Stomach (tissue), 19 donors: Measurements from ENCODE around the gene VIT. TPM values are rescaled to one million over a fixed set of nuclear protein-coding genes. Genes with fewer than 3 reads are reported as not detected.

Source experiments
- DNase-seq, 2 donors: peaks; one replicate each; pipeline versions ENCODE4 v3.0.0 to v3.0.0-alpha.2; 2013 to 2019
- H3K27ac ChIP-seq, 5 donors: fragments of 200-600 bp in 4 of 5; sonication (generic) in 4 of 5; one replicate each; pipeline ENCODE4 v1.5.1; 2013 to 2019; ENCODE audit warnings: mild to moderate bottlenecking in 1 of 5, moderate library complexity in 1 of 5
- H3K27me3 ChIP-seq, 3 donors: fragments of 200-600 bp; sonication (generic); one replicate each; pipeline ENCODE4 v1.5.1; 2017 to 2019; ENCODE audit warnings: mixed run types in 1 of 3
- H3K36me3 ChIP-seq, 4 donors: fragments of 200-600 bp; sonication (generic); 1 replicate in 3 of 4; 2 replicates in 1 of 4; pipeline ENCODE4 v1.5.1; 2016 to 2019
- H3K4me1 ChIP-seq, 4 donors: fragments of 200-600 bp; sonication (generic); one replicate each; pipeline ENCODE4 v1.5.1; 2016 to 2019
- H3K4me3 ChIP-seq, 4 donors: fragments of 200-600 bp; sonication (generic) in 3 of 4; one replicate each; pipeline ENCODE4 v1.5.1; 2016 to 2019; ENCODE audit warnings: mild to moderate bottlenecking in 1 of 4
- H3K9me3 ChIP-seq, 4 donors: fragments of 200-600 bp; sonication (generic); one replicate each; pipeline ENCODE4 v1.5.1; 2016 to 2019
- EP300 ChIP-seq: sonication (generic); formaldehyde crosslinking; IDR thresholded peaks from one replicate; pipeline ENCODE4 v1.6.1; 2017; ENCODE audit warnings: antibody characterized with exemption
- POLR2A ChIP-seq, 4 donors: fragments of 450-650 bp; IDR thresholded peaks; one replicate each; pipeline ENCODE4 v1.6.1; 2016; ENCODE audit warnings: antibody characterized with exemption in 4 of 4, control low read depth in 2 of 4, mild to moderate bottlenecking in 1 of 4, moderate library complexity in 1 of 4
- POLR2AphosphoS5 ChIP-seq, 3 donors: sonication (generic); formaldehyde crosslinking; IDR thresholded peaks; one replicate each; pipeline ENCODE4 v1.6.1; 2016; ENCODE audit warnings: antibody characterized with exemption in 3 of 3
- WGBS, 5 donors: extraction: QIAGEN DNeasy Blood & Tissue Kit in 3 of 5; methylation state at CpG; one replicate each; pipeline versions ENCODE4 v1.1.5 to v1.1.7; 2013 to 2018; 5-methylcytosine and 5-hydroxymethylcytosine counted together
- intact Hi-C: fragments of 100-400 bp; cut with DNase I; formaldehyde crosslinking; loops from one replicate; pipeline ENCODE4 v1.15.1; 2023; ENCODE audit warnings: low total_unique reads
- long read RNA-seq, 10 donors: transcript quantifications; one replicate each; lab custom pipeline, GENCODE V29; 2026
- polyA plus RNA-seq, 3 donors: library from polyadenylated mRNA; stranded (reverse); fragments of 200-250 nt; gene quantifications; one replicate each; pipeline ENCODE4 v1.2.3, GENCODE V29; 2013
- total RNA-seq, 5 donors: library from RNA; depleted of rRNA; stranded (reverse); fragments of >200 nt; gene quantifications; one replicate each; pipeline versions ENCODE4 v1.1.0 to v1.2.3, GENCODE V29; 2014 to 2016
- TF ChIP-seq, protein P1 (sequence below), 7 experiments: fragments of 450-650 bp in 4 of 7; fragments of 200-600 bp in 3 of 7; sonication (generic) in 3 of 7; IDR thresholded peaks; one replicate each; pipeline ENCODE4 v1.5.1; 2016 to 2019; ENCODE audit warnings: antibody characterized with exemption in 7 of 7, control low read depth in 2 of 7, mild to moderate bottlenecking in 1 of 7
- donor health status: healthy with polysubstance abuse.
- donor health status: Bipolar disorder and iron deficiency.
- donor health status: healthy.

VIT gene, protein sequence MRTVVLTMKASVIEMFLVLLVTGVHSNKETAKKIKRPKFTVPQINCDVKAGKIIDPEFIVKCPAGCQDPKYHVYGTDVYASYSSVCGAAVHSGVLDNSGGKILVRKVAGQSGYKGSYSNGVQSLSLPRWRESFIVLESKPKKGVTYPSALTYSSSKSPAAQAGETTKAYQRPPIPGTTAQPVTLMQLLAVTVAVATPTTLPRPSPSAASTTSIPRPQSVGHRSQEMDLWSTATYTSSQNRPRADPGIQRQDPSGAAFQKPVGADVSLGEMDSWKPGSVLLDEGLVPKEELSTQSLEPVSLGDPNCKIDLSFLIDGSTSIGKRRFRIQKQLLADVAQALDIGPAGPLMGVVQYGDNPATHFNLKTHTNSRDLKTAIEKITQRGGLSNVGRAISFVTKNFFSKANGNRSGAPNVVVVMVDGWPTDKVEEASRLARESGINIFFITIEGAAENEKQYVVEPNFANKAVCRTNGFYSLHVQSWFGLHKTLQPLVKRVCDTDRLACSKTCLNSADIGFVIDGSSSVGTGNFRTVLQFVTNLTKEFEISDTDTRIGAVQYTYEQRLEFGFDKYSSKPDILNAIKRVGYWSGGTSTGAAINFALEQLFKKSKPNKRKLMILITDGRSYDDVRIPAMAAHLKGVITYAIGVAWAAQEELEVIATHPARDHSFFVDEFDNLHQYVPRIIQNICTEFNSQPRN
- total RNA-seq: 1 to 10 TPM in 2 of 5 donors, under 1 TPM in 1, not detected in 2; 0.29 to 9.1 (median 8.3) TPM
- 1 to 10 TPM in 1 of 3 donors, under 1 TPM in 2; 0.12 to 3.7 (median 0.31) TPM for polyA plus RNA-seq
- long read RNA-seq, donor 1: 0 reads
- long read RNA-seq, donor 2: 0 reads
- long read RNA-seq, donor 3, partial matches to known transcripts: 0 of 1 reads
- long read RNA-seq, donor 3, other reads (novel, unspliced or antisense): 0 of 1 reads
- long read RNA-seq, donor 4: 0 reads
- long read RNA-seq, donor 5: 0 reads
- long read RNA-seq, donor 6: 0 reads
- long read RNA-seq, donor 7: 0 reads
- long read RNA-seq, donor 8: 0 reads
- long read RNA-seq, donor 9: 0 reads
- long read RNA-seq, donor 10: 0 reads

DNA sequence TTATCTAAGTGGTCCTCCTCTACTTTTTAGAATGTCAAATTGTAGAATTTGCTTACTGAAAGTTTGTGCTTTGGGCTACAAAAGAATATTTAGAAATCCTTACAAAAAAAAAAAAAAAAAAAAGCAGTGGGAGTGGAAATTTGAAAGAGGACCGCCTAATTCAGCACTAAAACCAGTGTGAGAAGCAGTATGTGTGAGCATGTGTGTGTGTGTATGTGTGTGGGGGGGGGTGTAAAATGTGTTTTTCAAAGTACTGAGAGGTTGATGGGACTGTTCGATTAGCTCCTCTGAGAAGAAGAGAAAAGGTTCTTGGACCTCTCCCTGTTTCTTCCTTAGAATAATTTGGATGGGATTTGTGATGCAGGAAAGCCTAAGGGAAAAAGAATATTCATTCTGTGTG, at the start of gene VIT:
VIT (plus strand) TSS at position 175 of the 400 bp plus-strand sequence. CDS start 19,664 bp downstream, outside the sequence.
- H3K27me3 ChIP-seq: no peaks in the 10 kb centered on the region
- H3K9me3 ChIP-seq: no peaks in the 10 kb centered on the region
- intact Hi-C loops: no loop called here
- H3K27ac ChIP-seq: no peak within 1 kb of the TSS
- WGBS, 5 donors: 35 to 50% (median 45%) methylated on average over 2 of the region's 2 CpGs
- no peak for TF ChIP-seq EP300
- TF ChIP-seq POLR2AphosphoS5 (IDR thresholded peaks at IDR 0.05): no peak
- TF ChIP-seq, protein P1, sequence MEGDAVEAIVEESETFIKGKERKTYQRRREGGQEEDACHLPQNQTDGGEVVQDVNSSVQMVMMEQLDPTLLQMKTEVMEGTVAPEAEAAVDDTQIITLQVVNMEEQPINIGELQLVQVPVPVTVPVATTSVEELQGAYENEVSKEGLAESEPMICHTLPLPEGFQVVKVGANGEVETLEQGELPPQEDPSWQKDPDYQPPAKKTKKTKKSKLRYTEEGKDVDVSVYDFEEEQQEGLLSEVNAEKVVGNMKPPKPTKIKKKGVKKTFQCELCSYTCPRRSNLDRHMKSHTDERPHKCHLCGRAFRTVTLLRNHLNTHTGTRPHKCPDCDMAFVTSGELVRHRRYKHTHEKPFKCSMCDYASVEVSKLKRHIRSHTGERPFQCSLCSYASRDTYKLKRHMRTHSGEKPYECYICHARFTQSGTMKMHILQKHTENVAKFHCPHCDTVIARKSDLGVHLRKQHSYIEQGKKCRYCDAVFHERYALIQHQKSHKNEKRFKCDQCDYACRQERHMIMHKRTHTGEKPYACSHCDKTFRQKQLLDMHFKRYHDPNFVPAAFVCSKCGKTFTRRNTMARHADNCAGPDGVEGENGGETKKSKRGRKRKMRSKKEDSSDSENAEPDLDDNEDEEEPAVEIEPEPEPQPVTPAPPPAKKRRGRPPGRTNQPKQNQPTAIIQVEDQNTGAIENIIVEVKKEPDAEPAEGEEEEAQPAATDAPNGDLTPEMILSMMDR (IDR thresholded peaks at IDR 0.05): no peak
- no peak for TF ChIP-seq POLR2A (IDR thresholded peaks at IDR 0.05)
- H3K4me3 ChIP-seq: no peak within 1 kb of the TSS
- no peak for DNase-seq
- H3K36me3 ChIP-seq: no peaks in the 10 kb centered on the region
- no peaks in the 10 kb centered on the region for H3K4me1 ChIP-seq

DNA sequence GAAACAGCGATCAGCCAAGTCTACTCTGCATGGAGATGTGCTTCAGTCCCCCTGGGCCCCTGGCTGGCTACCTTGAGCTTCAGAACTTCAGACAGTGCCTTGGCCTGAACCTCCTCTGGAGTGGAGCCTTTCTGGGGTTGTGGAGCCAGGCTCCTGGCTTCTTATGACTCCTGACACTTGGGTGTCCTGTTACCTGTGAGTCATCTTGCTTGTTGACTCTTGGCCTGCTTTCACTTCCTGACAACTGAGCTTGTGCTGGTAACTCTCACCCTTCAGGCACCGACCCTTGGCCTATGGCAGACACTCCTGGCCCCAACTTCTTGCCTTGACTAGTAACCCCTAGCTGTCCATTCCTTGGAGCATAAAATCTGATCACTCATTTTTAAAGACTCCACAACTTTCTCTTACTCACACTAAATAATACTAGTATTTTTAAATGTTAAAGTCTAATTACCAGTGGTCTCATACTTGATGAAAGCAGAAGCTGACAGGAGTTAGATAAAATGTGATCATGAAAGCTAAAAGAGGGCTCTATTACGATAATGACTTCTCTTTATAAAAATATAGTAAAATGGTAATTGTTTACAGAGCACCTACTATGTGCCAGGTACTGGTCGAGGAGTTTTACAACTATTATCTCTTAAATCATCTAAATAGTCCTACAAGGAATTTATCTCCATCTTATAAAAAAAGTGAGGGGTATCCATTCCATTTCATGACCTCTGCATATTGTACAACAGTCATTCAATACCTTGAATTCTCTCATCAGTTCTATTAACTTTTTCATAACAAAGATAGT, 46.3 kb upstream of the VIT start:
- Histone ChIP-seq H3K9me3 (peaks cover 0 to 6% (median 0%) of the 10 kb centered on the region in 4 donors), H3K36me3 (no peaks in the 10 kb centered on the region), H3K4me3 (no peak overlapping the region), H3K27me3 (no peaks in the 10 kb centered on the region), H3K27ac (no peak overlapping the region), H3K4me1 (no peaks in the 10 kb centered on the region)
- peak in 1 of 2 donors; percentile 46 for DNase-seq
- WGBS, 5 donors: 71 to 78% (median 77%) methylated on average over 4 of the region's 4 CpGs
- intact Hi-C loops: no loop called here
- TF ChIP-seq POLR2AphosphoS5 (IDR thresholded peaks at IDR 0.05) (no peak), POLR2A (IDR thresholded peaks at IDR 0.05) (no peak), EP300 (no peak)

DNA sequence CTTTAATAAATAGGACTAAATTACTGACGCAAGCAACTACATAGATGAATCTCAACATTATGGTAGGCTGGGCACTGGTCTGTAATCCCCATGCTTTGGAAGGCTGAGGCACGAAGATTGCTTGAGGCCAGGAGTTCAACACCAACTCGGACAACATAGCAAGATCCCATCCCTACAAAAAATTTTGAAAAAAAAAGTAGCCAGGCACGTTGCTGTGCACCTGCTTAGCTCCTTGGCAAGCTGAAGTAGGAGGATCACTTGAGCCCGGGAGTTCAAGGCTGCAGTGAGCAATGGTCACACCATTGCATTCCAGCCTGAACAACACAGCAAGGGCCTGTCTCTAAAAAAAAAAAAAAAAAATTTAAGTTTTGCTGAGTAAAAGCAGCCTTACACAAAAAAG, 43.4 kb upstream of the VIT start:
- TF ChIP-seq EP300 (no peak), POLR2A (IDR thresholded peaks at IDR 0.05) (no peak), POLR2AphosphoS5 (IDR thresholded peaks at IDR 0.05) (no peak)
- TF ChIP-seq, protein P1 (IDR thresholded peaks at IDR 0.05): no peak
- WGBS, 5 donors: 84 to 91% (median 87%) methylated on average over 5 of the region's 5 CpGs
- Histone ChIP-seq H3K4me1 (no peaks in the 10 kb centered on the region), H3K27ac (no peak overlapping the region), H3K27me3 (no peaks in the 10 kb centered on the region), H3K9me3 (no peaks in the 10 kb centered on the region), H3K4me3 (no peak overlapping the region), H3K36me3 (no peaks in the 10 kb centered on the region)
- intact Hi-C loops: no loop called here
- no peak for DNase-seq

DNA sequence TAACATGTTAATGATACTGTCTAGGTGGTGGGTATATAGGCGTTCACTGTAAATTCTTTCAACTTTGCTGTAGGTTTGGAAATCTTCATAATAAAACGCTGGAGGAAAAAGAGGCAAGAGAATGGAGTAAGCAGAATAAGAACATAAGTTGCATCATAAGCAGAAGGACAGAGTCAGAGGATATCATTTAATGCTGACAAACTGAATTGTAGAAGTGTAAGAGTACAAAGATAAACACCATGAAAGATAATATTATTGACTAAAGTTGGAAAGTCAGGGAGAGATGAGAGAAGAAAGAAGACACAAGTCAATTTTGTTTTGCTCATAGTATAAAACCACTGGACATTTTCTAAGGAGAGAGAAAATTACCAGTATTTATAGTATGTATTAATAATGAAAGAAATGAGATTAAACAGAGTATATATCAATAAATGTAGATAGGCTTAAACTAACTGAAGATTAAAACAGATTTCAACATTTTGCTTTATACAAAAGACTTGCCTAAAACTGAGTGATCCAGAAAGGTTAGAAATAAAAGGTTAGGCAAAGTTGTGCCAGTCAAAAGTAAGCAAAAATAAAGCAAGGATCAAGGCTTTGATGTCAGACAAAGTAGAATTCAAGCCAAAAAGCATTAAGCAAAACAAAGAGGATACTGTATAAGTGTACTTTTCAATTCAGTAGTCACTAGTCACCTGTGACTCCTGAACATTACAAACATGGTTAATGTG, 42.4 kb upstream of the VIT start:
- H3K9me3 ChIP-seq: no peaks in the 10 kb centered on the region
- no peak overlapping the region for H3K4me3 ChIP-seq
- DNase-seq: no peak
- WGBS, 5 donors: 53 to 71% (median 56%) methylated on average over 2 of the region's 2 CpGs
- TF ChIP-seq POLR2A (IDR thresholded peaks at IDR 0.05) (no peak), POLR2AphosphoS5 (IDR thresholded peaks at IDR 0.05) (no peak), EP300 (no peak)
- H3K36me3 ChIP-seq: no peaks in the 10 kb centered on the region
- intact Hi-C loops: no loop called here
- H3K27ac ChIP-seq: no peak overlapping the region
- no peaks in the 10 kb centered on the region for H3K4me1 ChIP-seq
- no peaks in the 10 kb centered on the region for H3K27me3 ChIP-seq
